Astrocyte (in vitro differentiated cells and primary cell): ENCODE data around the gene PARP8. TPM values are rescaled to one million over a fixed set of nuclear protein-coding genes. Genes with fewer than 3 reads are reported as not detected.
"Not testable (repeated sequence)": the region's sequence is repeated elsewhere in the genome, so short reads cannot be mapped to it uniquely, and the experiment has no call there.

ENCODE experiments used
- DNase-seq: peaks from one replicate; pipeline ENCODE4 v3.0.0-alpha.2; 2010; ENCODE audit warnings: low read depth
- FAIRE-seq: peaks from 2 replicates; lab custom pipeline; 2011; peaks lifted over from hg19 to GRCh38; lab: Jason Lieb, UNC
- H2AFZ ChIP-seq: 2 replicates; pipeline ENCODE4 v1.6.0; 2012; ENCODE audit warnings: low read depth, low read length, inconsistent platforms
- H3K27ac ChIP-seq: 2 replicates; pipeline ENCODE4 v1.5.1; 2011; ENCODE audit warnings: low read depth, low read length, inconsistent platforms
- H3K27me3 ChIP-seq: 2 replicates; pipeline ENCODE4 v1.6.0; 2011; ENCODE audit warnings: low read length, inconsistent platforms; ENCODE audit not compliant: insufficient read depth
- H3K36me3 ChIP-seq: 2 replicates; pipeline ENCODE4 v1.5.1; 2011; ENCODE audit warnings: low read length, inconsistent platforms; ENCODE audit not compliant: insufficient read depth
- H3K4me1 ChIP-seq: 2 replicates; pipeline ENCODE4 v1.5.1; 2011; ENCODE audit warnings: low read length, inconsistent platforms; ENCODE audit not compliant: insufficient read depth
- H3K4me2 ChIP-seq: 2 replicates; pipeline ENCODE4 v1.6.0; 2012; ENCODE audit warnings: low read length, inconsistent platforms
- H3K4me3 ChIP-seq: 2 replicates; pipeline ENCODE4 v1.5.1; 2011; ENCODE audit warnings: low read depth, mild to moderate bottlenecking, low read length, inconsistent platforms; ENCODE audit not compliant: insufficient read depth
- H3K79me2 ChIP-seq: 2 replicates; pipeline ENCODE4 v1.6.0; 2012; ENCODE audit warnings: mild to moderate bottlenecking, low read length, inconsistent platforms; ENCODE audit not compliant: insufficient read depth
- H3K9ac ChIP-seq: 2 replicates; pipeline ENCODE4 v1.6.0; 2012; ENCODE audit warnings: mild to moderate bottlenecking, low read length, inconsistent platforms
- H3K9me3 ChIP-seq: 2 replicates; pipeline ENCODE4 v1.5.1; 2012; ENCODE audit warnings: low read depth, mild to moderate bottlenecking, low read length, inconsistent platforms; ENCODE audit not compliant: insufficient read depth
- H4K20me1 ChIP-seq: 2 replicates; pipeline ENCODE4 v1.6.0; 2012; ENCODE audit warnings: low read length, inconsistent platforms; ENCODE audit not compliant: insufficient read depth
- H3K27ac Mint-ChIP-seq: one replicate; pipeline ENCODE4 v1.8.0; 2021; ENCODE audit warnings: mild to moderate bottlenecking, mixed read lengths; ENCODE audit not compliant: unreplicated experiment
- H3K27me3 Mint-ChIP-seq: one replicate; pipeline ENCODE4 v1.8.0; 2021; ENCODE audit warnings: low read depth, mixed read lengths; ENCODE audit not compliant: unreplicated experiment
- H3K36me3 Mint-ChIP-seq: one replicate; pipeline ENCODE4 v1.8.0; 2021; ENCODE audit warnings: low read depth, mixed read lengths; ENCODE audit not compliant: unreplicated experiment
- H3K4me1 Mint-ChIP-seq: one replicate; pipeline ENCODE4 v1.8.0; 2021; ENCODE audit warnings: low read depth, mixed read lengths; ENCODE audit not compliant: unreplicated experiment
- H3K4me3 Mint-ChIP-seq: one replicate; pipeline ENCODE4 v1.8.0; 2021; ENCODE audit warnings: mild to moderate bottlenecking, moderate library complexity, mixed read lengths; ENCODE audit not compliant: unreplicated experiment
- H3K9me3 Mint-ChIP-seq: one replicate; pipeline ENCODE4 v1.8.0; 2021; ENCODE audit warnings: mild to moderate bottlenecking, mixed read lengths; ENCODE audit not compliant: unreplicated experiment
- EZH2 ChIP-seq: IDR thresholded peaks from 2 replicates; pipeline ENCODE4 v1.6.1; 2012; ENCODE audit warnings: mild to moderate bottlenecking, low read length, inconsistent platforms; ENCODE audit not compliant: insufficient read depth
- total RNA-seq: library from RNA; stranded (reverse); gene quantifications from 2 replicates; pipeline ENCODE4 v1.2.1, GENCODE V29; 2021
- TF ChIP-seq, protein P1 (sequence below): IDR thresholded peaks from 2 replicates; pipeline ENCODE4 v1.5.1; 2011; ENCODE audit warnings: low read depth, mild to moderate bottlenecking, inconsistent platforms, low read length, moderate library complexity; ENCODE audit not compliant: insufficient read depth

PARP8 gene
- total RNA-seq, 1 donor from 2014 or later = 36.1 TPM

DNA sequence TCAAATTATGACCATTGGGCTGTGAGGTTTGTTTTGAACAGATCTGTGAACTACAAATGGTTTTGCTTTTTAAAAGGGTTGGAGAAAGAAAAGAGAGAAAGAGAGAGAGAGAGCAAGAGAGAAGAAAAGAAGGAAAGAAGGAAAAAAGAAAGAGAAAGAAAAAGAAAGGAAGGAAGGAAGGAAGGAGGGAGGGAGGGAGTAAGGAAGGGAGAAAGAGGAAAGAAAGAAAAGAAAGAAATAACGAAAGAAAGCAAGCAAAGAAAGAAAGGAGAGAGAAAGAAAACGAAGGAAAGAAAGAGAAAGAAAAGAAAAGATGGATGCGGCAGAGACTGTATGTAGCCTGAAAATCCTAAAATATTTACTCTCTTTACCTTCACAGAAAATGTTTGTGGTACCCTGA, 104.0 kb downstream of the PARP8 start:
- Mint-ChIP-seq H3K27me3 (no peaks in the 10 kb centered on the region), H3K27ac (no peak overlapping the region), H3K36me3 (peaks cover 23% of the 10 kb centered on the region), H3K4me1 (peaks cover 20% of the 10 kb centered on the region), H3K9me3 (peaks cover 14% of the 10 kb centered on the region), H3K4me3 (no peak overlapping the region)
- H3K9me3 ChIP-seq = no peaks in the 10 kb centered on the region
- no peaks in the 10 kb centered on the region for H3K79me2 ChIP-seq
- H3K36me3 ChIP-seq = no peaks in the 10 kb centered on the region
- TF ChIP-seq, protein P1, sequence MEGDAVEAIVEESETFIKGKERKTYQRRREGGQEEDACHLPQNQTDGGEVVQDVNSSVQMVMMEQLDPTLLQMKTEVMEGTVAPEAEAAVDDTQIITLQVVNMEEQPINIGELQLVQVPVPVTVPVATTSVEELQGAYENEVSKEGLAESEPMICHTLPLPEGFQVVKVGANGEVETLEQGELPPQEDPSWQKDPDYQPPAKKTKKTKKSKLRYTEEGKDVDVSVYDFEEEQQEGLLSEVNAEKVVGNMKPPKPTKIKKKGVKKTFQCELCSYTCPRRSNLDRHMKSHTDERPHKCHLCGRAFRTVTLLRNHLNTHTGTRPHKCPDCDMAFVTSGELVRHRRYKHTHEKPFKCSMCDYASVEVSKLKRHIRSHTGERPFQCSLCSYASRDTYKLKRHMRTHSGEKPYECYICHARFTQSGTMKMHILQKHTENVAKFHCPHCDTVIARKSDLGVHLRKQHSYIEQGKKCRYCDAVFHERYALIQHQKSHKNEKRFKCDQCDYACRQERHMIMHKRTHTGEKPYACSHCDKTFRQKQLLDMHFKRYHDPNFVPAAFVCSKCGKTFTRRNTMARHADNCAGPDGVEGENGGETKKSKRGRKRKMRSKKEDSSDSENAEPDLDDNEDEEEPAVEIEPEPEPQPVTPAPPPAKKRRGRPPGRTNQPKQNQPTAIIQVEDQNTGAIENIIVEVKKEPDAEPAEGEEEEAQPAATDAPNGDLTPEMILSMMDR = no peak
- TF ChIP-seq EZH2 = no peak
- peaks cover 2% of the 10 kb centered on the region for H3K4me1 ChIP-seq
- no peak overlapping the region for H3K4me2 ChIP-seq
- no peak overlapping the region for H2AFZ ChIP-seq
- no peak for DNase-seq
- FAIRE-seq = no peak
- no peaks in the 10 kb centered on the region for H3K27me3 ChIP-seq
- no peak overlapping the region for H3K27ac ChIP-seq
- no peak overlapping the region for H3K9ac ChIP-seq
- no peak overlapping the region for H3K4me3 ChIP-seq
- no peaks in the 10 kb centered on the region for H4K20me1 ChIP-seq

DNA sequence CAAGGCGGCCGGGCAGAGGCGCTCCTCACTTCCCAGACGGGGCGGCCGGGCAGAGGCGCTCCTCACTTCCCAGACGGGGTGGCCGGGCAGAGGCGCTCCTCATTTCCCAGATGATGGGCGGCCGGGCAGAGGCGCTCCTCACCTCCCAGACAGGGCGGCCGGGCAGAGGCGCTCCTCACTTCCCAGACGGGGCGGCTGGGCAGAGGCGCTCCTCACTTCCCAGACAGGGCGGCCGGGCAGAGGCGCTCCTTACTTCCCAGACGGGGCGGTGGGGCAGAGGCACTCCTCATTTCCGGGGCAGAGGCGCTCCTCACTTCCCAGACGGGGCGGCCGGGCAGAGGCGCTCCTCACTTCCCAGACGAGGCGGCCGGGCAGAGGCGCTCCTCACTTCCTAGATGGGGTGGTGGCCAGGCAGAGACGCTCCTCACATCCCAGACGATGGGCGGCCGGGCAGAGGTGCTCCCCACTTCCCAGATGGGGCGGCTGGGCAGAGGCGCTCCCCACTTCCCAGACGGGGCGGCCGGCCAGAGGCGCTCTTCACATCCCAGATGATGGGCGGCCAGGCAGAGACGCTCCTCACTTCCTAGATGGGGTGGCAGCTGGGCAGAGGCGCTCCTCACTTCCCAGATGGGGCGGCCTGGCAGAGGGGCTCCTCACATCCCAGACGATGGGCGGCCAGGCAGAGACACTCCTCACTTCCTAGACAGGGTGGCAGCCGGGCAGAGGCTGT, 108.2 kb downstream of the PARP8 start:
- H3K4me1 ChIP-seq, H3K4me3 Mint-ChIP-seq, DNase-seq, H3K4me2 ChIP-seq, H4K20me1 ChIP-seq, H3K27ac ChIP-seq, H3K27me3 Mint-ChIP-seq, H3K79me2 ChIP-seq, FAIRE-seq, H3K27ac Mint-ChIP-seq, H3K4me1 Mint-ChIP-seq, H3K36me3 ChIP-seq, H3K9ac ChIP-seq, H3K4me3 ChIP-seq, H3K9me3 ChIP-seq, H2AFZ ChIP-seq, H3K27me3 ChIP-seq: not testable (repeated sequence)
- H3K9me3 Mint-ChIP-seq = peaks cover 14% of the 10 kb centered on the region
- peaks cover 34% of the 10 kb centered on the region for H3K36me3 Mint-ChIP-seq

DNA sequence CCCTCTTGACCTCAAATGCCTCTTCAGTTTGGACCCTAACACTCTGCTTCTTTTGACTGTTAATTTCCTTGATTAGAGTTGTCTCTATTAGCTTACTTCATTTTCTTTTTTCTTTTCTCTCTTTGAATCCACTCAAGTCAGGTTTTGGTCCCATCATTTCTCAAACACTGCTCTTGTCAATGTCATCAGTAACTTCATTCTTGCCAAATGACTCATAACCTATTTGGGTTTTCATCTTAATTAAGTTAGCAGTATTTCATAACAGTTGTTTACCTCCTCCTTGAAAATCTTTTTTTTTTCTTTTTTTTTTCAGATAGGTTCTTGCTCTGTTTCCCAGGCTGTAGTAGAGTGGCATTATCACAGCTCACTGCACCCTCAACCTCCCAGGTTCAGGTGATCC, 119.6 kb downstream of the PARP8 start:
- Histone ChIP-seq H3K9ac (no peak overlapping the region), H3K4me2 (no peak overlapping the region), H3K9me3 (no peaks in the 10 kb centered on the region), H3K79me2 (no peaks in the 10 kb centered on the region), H3K4me3 (no peak overlapping the region), H3K27me3 (no peaks in the 10 kb centered on the region), H3K4me1 (no peaks in the 10 kb centered on the region), H2AFZ (no peak overlapping the region), H3K27ac (no peak overlapping the region), H4K20me1 (no peaks in the 10 kb centered on the region), H3K36me3 (no peaks in the 10 kb centered on the region)
- TF ChIP-seq EZH2 = no peak
- TF ChIP-seq, protein P1 = no peak
- Mint-ChIP-seq H3K9me3 (no peaks in the 10 kb centered on the region), H3K36me3 (peaks cover 5% of the 10 kb centered on the region), H3K4me3 (no peak overlapping the region), H3K27me3 (no peaks in the 10 kb centered on the region), H3K4me1 (peaks cover 5% of the 10 kb centered on the region), H3K27ac (no peak overlapping the region)
- DNase-seq (no peak), FAIRE-seq (no peak)
